HEK293T (cell line): ENCODE results near the gene TRIM15.

Source experiments
- BHLHE40 ChIP-seq: fragments of 450-650 bp; IDR thresholded peaks from 2 replicates; pipeline ENCODE4 v1.6.1; 2016; ENCODE audit warnings: mild to moderate bottlenecking, moderate library complexity, borderline replicate concordance
- CTBP1 ChIP-seq: fragments of 450-650 bp; IDR thresholded peaks from 2 replicates; pipeline ENCODE4 v1.6.1; 2016; ENCODE audit warnings: borderline replicate concordance
- ELF4 ChIP-seq: fragments of 450-650 bp; IDR thresholded peaks from 2 replicates; pipeline ENCODE4 v1.6.1; 2017; ENCODE audit warnings: antibody characterized with exemption
- FOXA1 ChIP-seq: fragments of 450-650 bp; IDR thresholded peaks from 2 replicates; pipeline ENCODE4 v1.6.1; 2016; ENCODE audit warnings: mild to moderate bottlenecking
- FOXM1 ChIP-seq: fragments of 450-650 bp; IDR thresholded peaks from 2 replicates; pipeline ENCODE4 v1.6.1; 2017; ENCODE audit warnings: mild to moderate bottlenecking, borderline replicate concordance
- HDGF ChIP-seq: fragments of 450-650 bp; IDR thresholded peaks from 2 replicates; pipeline ENCODE4 v1.6.1; 2017; ENCODE audit warnings: antibody characterized with exemption, borderline replicate concordance
- NFRKB ChIP-seq: fragments of 450-650 bp; IDR thresholded peaks from 2 replicates; pipeline ENCODE4 v1.6.1; 2016; ENCODE audit warnings: mild to moderate bottlenecking, moderate library complexity
- SP1 ChIP-seq: fragments of 450-650 bp; IDR thresholded peaks from 2 replicates; pipeline ENCODE4 v1.6.1; 2017
- SUZ12 ChIP-seq: fragments of 450-650 bp; IDR thresholded peaks from 2 replicates; pipeline ENCODE4 v1.6.1; 2016; ENCODE audit warnings: mild to moderate bottlenecking
- ZNF384 ChIP-seq: fragments of 450-650 bp; IDR thresholded peaks from 2 replicates; pipeline ENCODE4 v1.6.1; 2016

DNA sequence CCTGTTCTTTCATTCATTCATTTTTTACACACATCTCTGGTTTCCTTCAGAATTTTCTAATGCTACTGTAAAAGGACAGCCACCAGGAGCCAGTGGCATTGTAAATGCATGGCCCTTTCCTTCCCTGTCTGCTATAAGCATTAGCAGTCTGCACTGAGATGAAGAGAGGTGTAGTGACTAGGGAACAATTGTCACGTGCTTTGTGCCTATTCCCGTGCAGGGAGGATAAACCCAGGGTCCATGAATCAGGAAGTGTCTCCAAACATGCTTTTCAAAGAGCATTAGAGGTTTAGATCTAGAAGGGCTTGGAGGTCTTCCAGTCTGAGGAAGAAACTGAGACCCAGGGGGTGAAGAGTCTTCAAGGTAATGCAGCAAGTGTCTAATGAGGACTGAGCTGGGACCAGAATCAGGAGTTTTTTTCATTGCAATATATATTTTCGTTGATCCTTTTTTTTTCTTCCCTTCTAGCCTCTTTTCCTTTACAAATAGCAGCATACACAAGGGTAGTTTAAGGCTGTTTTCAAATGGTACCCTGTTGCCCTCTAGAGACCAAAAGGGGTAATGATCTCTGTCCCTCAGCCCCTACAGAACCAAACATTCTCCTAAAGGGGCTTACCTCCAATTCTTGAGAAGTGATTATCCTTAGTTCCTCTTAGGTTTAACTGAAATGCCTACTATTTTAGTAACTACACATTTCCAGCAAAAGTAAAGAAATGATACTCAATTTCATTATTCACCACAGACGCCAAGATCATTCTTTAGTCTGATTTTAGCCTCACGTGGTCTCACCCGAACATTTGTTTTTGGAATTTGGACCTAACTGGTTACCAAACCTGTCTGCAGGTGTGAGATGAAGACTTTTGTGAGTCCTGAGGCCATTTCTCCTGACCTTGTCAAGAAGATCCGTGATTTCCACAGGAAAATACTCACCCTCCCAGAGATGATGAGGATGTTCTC, 6.6 kb downstream of the TRIM15 start:
- TF ChIP-seq ZNF384 (no peak), NFRKB (no peak), FOXM1 (no peak), BHLHE40 (no peak), SP1 (no peak), ELF4 (no peak), HDGF (no peak), SUZ12 (no peak), FOXA1 (no peak), CTBP1 (no peak)
